ENCODE results near the gene ODAD4.

DNA sequence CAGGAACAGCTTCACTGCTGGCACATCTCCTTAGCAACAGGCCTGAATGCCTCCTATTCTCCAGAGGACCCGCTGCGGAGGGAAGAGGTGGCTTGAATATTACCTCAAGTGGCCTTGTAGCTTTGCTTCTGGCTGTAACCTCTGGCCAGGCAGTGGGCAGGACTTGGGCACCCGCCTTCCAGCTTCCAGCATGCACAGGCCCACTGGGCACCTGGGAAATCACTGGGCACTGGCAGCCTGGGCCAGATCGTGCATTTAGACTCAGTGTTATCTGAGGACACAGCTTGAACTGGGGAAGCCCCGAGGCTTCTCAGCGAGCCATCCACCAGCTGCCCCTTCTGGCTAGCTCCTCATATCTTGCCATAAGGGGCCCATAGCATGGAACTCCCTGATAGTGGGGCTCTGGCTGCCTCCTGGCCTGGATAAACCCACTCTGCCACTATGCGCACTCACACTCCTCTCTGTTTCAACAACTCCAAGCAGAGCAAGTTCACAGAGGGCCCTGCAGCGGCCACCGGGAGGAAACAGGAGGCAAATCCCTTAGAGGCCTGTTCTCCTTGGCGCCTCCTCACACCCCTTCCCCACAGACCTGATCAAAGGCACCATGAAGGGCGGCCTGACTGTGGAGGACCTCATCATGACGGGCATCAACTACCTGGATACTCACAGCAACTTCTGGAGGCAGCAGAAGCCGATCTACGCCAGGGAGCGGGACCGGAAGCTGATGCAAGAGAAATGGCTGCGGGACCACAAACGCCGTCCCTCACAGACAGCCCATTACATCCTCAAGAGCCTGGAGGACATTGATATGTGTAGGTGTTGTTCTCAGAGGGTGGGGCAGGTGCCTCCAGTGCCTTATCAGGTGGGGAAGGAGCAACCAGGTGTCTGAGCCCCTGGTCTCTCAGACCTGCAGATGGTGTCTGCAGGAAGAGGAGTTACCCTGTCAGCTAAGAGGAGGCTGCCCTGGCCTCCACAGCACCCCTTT is 7.8 kb downstream of the ODAD4 start:
- TF ChIP-seq, protein P1, sequence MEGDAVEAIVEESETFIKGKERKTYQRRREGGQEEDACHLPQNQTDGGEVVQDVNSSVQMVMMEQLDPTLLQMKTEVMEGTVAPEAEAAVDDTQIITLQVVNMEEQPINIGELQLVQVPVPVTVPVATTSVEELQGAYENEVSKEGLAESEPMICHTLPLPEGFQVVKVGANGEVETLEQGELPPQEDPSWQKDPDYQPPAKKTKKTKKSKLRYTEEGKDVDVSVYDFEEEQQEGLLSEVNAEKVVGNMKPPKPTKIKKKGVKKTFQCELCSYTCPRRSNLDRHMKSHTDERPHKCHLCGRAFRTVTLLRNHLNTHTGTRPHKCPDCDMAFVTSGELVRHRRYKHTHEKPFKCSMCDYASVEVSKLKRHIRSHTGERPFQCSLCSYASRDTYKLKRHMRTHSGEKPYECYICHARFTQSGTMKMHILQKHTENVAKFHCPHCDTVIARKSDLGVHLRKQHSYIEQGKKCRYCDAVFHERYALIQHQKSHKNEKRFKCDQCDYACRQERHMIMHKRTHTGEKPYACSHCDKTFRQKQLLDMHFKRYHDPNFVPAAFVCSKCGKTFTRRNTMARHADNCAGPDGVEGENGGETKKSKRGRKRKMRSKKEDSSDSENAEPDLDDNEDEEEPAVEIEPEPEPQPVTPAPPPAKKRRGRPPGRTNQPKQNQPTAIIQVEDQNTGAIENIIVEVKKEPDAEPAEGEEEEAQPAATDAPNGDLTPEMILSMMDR (IDR thresholded peaks at IDR 0.05; ENCODE audit: insufficient read depth, low read length), result no peak
- no peak for TF ChIP-seq GABPA (IDR thresholded peaks at IDR 0.05; ENCODE audit: low read depth)
- TF ChIP-seq, protein P2, sequence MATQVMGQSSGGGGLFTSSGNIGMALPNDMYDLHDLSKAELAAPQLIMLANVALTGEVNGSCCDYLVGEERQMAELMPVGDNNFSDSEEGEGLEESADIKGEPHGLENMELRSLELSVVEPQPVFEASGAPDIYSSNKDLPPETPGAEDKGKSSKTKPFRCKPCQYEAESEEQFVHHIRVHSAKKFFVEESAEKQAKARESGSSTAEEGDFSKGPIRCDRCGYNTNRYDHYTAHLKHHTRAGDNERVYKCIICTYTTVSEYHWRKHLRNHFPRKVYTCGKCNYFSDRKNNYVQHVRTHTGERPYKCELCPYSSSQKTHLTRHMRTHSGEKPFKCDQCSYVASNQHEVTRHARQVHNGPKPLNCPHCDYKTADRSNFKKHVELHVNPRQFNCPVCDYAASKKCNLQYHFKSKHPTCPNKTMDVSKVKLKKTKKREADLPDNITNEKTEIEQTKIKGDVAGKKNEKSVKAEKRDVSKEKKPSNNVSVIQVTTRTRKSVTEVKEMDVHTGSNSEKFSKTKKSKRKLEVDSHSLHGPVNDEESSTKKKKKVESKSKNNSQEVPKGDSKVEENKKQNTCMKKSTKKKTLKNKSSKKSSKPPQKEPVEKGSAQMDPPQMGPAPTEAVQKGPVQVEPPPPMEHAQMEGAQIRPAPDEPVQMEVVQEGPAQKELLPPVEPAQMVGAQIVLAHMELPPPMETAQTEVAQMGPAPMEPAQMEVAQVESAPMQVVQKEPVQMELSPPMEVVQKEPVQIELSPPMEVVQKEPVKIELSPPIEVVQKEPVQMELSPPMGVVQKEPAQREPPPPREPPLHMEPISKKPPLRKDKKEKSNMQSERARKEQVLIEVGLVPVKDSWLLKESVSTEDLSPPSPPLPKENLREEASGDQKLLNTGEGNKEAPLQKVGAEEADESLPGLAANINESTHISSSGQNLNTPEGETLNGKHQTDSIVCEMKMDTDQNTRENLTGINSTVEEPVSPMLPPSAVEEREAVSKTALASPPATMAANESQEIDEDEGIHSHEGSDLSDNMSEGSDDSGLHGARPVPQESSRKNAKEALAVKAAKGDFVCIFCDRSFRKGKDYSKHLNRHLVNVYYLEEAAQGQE (IDR thresholded peaks at IDR 0.05; ENCODE audit: insufficient replicate concordance, low read depth), result no peak
- no peak for TF ChIP-seq SPI1 (IDR thresholded peaks at IDR 0.05; ENCODE audit: borderline replicate concordance, low read depth)
- no peak for TF ChIP-seq POLR2AphosphoS5 (IDR thresholded peaks at IDR 0.05; ENCODE audit: low read depth)

Data from HL-60 (cell line).